ENCODE data around the gene RXRA. TPM values are rescaled to one million over a fixed set of nuclear protein-coding genes. Genes with fewer than 3 reads are reported as not detected.

Gene RXRA
- total RNA-seq, 6 donors from 2014 or later: 43.8 to 92.7 (median 74.1) TPM

- WGBS, 2 donors: 6 to 19% methylated on average over 4 to 27 of the region's 33 CpGs
- Histone ChIP-seq H3K4me1 (peaks cover 96 to 100% (median 98%) of the 10 kb centered on the region in 4 donors), H3K9me3 (no peaks in the 10 kb centered on the region), H3K27ac (peak overlapping the region; percentile 77 to 86 (median 80)), H3K36me3 (peaks cover 0 to 15% (median 4%) of the 10 kb centered on the region in 4 donors), H3K4me3 (peak overlapping the region in 3 of 4 donors; percentile 12 to 40 (median 35)), H3K27me3 (no peaks in the 10 kb centered on the region)
- TF ChIP-seq POLR2AphosphoS5 (IDR thresholded peaks at IDR 0.05): peak; percentile 86 to 89
- TF ChIP-seq CTCF (IDR thresholded peaks at IDR 0.05): peak in 2 of 6 experiments; percentile 8 to 14
- TF ChIP-seq EP300 (IDR thresholded peaks at IDR 0.05): peak in 2 of 4 donors; percentile 56 to 90
- peak in 1 of 4 donors; percentile 53 for TF ChIP-seq POLR2A (IDR thresholded peaks at IDR 0.05)
- DNase-seq (peak; percentile 95), ATAC-seq (ENCODE audit: low FRiP score in 2 of 2) (peak; percentile 70 to 89)
Observed at GRCh38 chr9:134407121-134407779, 81.0 kb downstream of the RXRA start.

GRCh38 chr9:134408389-134408788 is 82.1 kb downstream of the RXRA start:
- peak in 1 of 2 donors; percentile 39 for TF ChIP-seq POLR2AphosphoS5 (IDR thresholded peaks at IDR 0.05)
- no peak for TF ChIP-seq EP300 (IDR thresholded peaks at IDR 0.05)
- TF ChIP-seq CTCF (IDR thresholded peaks at IDR 0.05): peak in 3 of 6 experiments; percentile 11 to 39 (median 23)
- H3K4me1 ChIP-seq: peaks cover 96 to 100% (median 99%) of the 10 kb centered on the region in 4 donors
- no peaks in the 10 kb centered on the region for H3K27me3 ChIP-seq
- H3K4me3 ChIP-seq: peak overlapping the region in 1 of 4 donors; percentile 35
- peaks cover 0 to 10% (median 3%) of the 10 kb centered on the region in 4 donors for H3K36me3 ChIP-seq
- ATAC-seq (ENCODE audit: low FRiP score in 2 of 2) (no peak), DNase-seq (no peak)
- H3K27ac ChIP-seq: peak overlapping the region; percentile 77 to 86 (median 80)
- H3K9me3 ChIP-seq: no peaks in the 10 kb centered on the region
- 64 to 80% methylated on average over 3 to 5 of the region's 9 CpGs for WGBS, 2 donors

- no peak overlapping the region for H3K4me3 ChIP-seq
- DNase-seq: peak; percentile 74 to 85
- 80 to 87% methylated on average over 30 to 38 of the region's 40 CpGs for WGBS, 2 donors
Observed at GRCh38 chr9:134408939-134409737, 82.9 kb downstream of the RXRA start.

More at GRCh38 chr9:134408939-134409737, 82.9 kb downstream of the RXRA start:
- ATAC-seq (ENCODE audit: low FRiP score in 2 of 2): no peak
- no peaks in the 10 kb centered on the region for H3K9me3 ChIP-seq
- peaks cover 0 to 10% (median 3%) of the 10 kb centered on the region in 4 donors for H3K36me3 ChIP-seq
- no peak for TF ChIP-seq POLR2AphosphoS5 (IDR thresholded peaks at IDR 0.05)
- TF ChIP-seq EP300 (IDR thresholded peaks at IDR 0.05): no peak
- no peak for TF ChIP-seq POLR2A (IDR thresholded peaks at IDR 0.05)
- no peak for TF ChIP-seq CTCF (IDR thresholded peaks at IDR 0.05)
- peaks cover 96 to 100% (median 99%) of the 10 kb centered on the region in 4 donors for H3K4me1 ChIP-seq
- H3K27me3 ChIP-seq: no peaks in the 10 kb centered on the region
- H3K27ac ChIP-seq: peak overlapping the region; percentile 77 to 86 (median 80)

Measured in upper lobe of left lung (tissue), 6 donors.